GM20000 (cell line): ENCODE measurements around the gene PLXNB3.

ENCODE experiments used
- DNase-seq: peaks from one replicate; pipeline ENCODE4 v3.0.0; 2012; ENCODE audit warnings: low spot score
- CTCF ChIP-seq: IDR thresholded peaks from 2 replicates; pipeline ENCODE4 v1.5.1; 2012; ENCODE audit warnings: mild to moderate bottlenecking, control low read depth; ENCODE audit errors: extremely low read depth, missing control alignments

Gene PLXNB3

GRCh38 chrX:153778181-153778580 lies 14.1 kb downstream of the PLXNB3 start:
- no peak for TF ChIP-seq CTCF
- DNase-seq, result no peak

- TF ChIP-seq CTCF, result no peak
- DNase-seq, result no peak
These were observed 14.6 kb downstream of the PLXNB3 start for GRCh38 chrX:153778684-153779101.

- no peak for DNase-seq
- TF ChIP-seq CTCF, result no peak
These were observed 16.0 kb downstream of the PLXNB3 start for GRCh38 chrX:153779891-153780677.

- TF ChIP-seq CTCF, result no peak
- DNase-seq, result no peak
These were observed 16.8 kb downstream of the PLXNB3 start, which contains the start of gene SRPK3 for GRCh38 chrX:153780678-153781427. Gene SRPK3 (plus strand): TSS chrX:153781041. CDS start chrX:153781087, 46 bp downstream.

GRCh38 chrX:153781428-153782047 lies 17.5 kb downstream of the PLXNB3 start:
- DNase-seq, result no peak
- no peak for TF ChIP-seq CTCF

GRCh38 chrX:153782313-153782712 lies 18.3 kb downstream of the PLXNB3 start:
- no peak for TF ChIP-seq CTCF

GRCh38 chrX:153782871-153783270 lies 18.8 kb downstream of the PLXNB3 start:
- no peak for DNase-seq
- TF ChIP-seq CTCF, result no peak

More at GRCh38 chrX:153782313-153782712, 18.3 kb downstream of the PLXNB3 start:
- no peak for DNase-seq
